SK-N-DZ (cell line): ENCODE data around the gene ETV3.
"Not testable (repeated sequence)": the region's sequence is repeated elsewhere in the genome, so short reads cannot be mapped to it uniquely, and the experiment has no call there.

Experiments
- DNase-seq: peaks from one replicate; pipeline ENCODE4 v3.0.0-alpha.2; 2015; ENCODE audit warnings: low spot score

The ETV3 gene

DNA sequence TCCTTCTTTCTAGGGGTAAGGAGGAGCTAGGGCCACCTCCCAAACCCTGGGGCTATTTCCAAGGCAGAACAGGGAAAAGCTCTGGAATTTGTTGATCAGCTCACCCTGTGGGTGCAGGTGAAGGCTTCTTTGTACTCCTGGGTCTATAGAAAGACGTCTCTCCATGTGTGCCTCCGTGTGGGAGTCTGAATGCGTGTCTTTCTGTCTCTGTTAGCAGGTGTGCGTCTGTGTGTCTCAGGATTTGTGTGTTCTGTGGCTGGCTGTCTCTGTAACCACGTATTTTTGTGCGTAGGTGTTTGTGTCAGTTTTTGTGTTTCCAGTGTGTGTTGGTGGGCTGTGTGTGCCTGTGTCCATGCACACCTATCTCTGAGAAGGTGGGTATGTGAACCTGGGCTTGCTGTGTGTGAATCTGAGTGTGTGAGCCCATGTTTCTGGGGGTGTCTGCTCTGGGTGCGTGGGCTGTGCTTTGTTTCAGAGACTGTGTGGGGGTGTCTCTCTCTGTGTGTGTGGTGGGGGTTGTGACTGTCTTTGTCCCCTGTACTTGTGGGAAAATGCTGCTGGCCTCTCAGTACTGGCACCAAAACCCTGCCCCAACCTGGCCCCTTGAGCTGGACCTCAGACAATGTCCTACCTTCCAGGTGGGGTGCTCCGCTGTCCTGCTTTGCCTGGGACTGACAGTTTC lies 25.9 kb downstream of the ETV3 start:
- DNase-seq, result no peak

DNA sequence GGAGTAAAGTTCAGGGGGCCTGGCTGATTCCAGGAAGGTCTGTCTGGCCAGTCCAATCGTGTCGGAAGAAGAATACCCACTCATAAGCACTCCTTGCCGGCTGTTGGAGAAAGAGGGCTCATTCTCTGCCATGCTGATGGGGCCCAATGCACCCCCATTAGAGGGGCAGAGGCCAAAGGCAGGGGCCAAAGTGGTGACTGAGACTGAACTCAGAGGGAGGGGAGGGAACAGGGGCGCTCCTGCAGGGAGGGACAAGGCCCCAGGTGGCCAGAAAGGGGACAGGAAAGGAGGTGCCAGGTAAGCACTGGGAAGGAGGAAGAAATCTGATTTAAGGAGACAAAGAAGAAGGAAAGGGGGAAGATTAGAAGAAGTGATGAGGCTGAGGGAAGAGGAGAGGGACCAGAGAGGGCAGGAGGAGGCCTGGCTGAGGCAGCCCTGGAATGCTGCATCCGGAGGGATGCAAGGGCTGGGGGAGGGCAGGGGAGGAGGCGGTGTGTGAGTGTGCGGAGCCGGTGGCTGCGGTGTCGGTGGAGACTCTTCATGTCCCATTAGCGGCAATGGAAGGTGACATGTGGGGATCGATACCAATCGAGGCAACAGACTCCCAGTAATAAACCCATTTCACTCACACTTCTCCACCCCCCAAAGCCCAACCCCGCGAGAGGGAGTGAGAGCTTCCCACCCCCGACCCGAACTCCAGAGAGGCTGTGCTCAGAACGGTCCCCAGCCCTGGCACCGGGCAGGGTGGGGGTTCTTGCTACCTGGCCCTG lies 26.6 kb downstream of the ETV3 start:
- peak; percentile 49 for DNase-seq

DNA sequence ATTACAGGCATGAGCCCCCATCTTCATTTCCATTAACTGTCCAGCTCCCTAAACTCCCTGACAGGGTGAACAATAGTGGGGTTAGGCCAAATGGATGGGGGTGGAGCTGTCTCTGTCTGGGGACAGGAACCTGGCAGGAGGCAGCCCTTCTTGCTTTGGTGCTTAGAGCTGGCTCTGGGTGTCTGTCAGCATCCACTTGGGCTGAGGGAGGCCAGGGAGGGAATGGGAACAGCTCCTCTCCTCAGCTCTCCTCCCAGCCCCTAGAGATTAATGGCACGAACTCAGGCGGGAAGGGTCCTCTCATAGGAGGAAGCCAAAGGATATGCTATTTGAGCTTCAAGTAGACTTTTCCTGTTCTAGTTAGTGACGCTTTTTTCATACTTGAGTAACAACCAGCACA lies 27.5 kb downstream of the ETV3 start:
- no peak for DNase-seq

DNA sequence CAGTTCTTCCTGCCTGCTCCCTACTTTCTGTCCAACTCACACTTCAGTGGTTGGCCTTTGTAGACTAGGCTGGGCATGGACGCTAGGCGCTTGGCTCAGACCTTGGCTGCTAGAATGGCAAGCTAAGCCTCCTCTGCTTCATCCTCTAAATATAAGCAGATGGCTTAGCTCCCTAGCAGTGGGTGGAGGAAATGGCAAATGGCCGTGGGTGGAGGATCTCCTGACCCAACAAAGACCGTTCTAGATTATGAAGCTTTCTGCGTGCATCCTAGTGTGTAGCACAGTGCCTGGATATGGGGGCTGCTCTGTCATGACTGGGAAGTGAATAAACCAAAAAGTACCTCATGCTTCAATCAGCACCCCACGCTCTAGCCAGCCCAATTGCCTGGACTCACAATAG lies 28.2 kb downstream of the ETV3 start:
- no peak for DNase-seq

DNA sequence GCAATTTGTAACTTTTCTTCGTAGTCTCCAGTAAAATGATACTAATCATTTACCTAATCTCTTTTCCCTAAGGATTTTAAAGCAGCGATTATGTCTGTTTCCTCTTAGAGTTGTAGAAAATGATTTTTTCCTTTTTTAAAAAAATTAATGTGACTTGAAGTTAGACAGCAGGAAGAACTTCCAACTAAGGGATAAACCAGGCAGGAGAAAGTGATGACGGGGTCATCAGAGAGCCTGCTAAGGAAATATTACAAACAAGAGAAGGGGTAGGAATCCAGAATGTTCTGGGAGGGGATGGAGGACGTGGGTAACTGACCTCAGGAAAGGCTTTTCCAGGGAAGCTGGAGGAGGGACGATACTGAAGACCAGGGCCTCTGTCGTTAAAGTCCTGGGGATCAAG lies 29.7 kb downstream of the ETV3 start:
- DNase-seq, result no peak

DNA sequence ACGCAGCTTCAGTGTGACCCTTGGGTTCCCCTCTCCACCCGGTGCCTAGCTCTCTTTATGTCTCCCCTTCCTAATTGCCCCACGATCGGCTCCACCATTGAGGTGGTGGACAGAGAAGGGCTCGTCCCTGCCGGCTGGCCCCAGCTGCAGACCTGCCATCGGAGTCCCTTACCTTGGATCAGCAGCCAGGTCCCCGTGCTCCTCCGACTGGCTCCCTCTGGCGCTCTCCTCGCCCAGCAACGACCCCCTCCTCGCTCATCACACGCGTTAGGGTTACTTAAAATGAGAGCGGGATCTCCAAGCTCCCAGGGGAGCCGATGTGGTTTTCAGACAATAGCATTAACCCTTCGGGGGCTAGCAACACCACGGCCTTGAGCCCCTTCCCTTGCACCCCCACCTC lies 30.5 kb downstream of the ETV3 start:
- no peak for DNase-seq

DNA sequence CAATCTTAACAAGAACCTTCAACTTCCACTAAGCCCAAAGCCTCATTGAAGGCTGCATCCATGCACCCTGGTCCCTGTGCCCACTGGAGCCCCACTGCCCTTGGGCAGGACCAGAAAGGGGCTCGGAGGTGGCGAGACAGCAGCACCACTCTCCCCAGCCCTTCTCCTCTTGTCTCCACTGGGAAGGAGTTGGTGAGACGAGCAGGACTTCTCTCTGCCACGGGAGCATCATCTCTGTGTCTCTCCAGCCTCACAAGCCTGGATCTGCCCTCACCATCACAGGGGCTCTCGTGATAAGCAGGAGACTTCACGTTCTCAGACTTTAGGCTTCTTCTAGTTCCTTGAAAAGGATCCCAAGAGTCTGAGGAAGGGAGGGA lies 31.4 kb downstream of the ETV3 start:
- no peak for DNase-seq

DNA sequence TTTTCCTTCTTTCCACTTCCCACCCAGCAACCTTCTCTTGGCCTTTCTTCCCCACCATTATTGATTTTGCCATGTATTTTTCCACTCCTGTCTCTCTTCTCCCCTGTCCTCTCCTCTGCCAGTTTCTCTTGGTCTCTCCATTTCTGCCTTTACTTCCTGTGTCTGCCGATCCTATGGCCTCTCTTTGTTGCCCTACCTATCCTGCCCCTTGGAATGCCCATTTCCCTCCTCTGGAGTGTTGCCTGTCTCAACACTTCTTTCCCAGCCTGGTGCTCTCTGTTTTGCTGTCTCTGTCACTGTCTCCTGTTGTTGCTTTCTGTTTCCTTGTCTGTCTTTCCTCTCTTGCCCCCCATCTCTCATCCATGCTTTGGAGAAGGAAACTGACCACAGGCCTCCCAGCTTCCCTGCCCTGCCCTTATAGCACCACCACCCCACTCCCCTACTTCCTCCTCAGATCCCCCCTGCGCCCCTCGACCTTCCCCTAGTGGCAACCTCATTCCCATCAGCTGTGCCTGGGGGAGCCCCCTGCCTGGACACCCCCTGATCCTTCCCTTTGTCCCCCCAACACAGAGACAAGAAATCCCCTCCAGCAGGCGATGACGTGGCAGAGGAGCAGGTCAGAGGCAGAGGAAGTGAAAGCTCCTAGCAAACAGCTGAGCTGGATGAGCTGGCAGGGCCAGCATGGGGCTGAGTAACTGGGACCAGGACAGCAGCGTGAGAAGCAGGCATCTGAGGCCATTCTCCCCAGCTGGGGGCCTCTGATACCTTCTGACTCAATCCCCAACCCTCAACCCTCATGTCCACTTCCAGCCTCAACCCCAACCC lies 32.0 kb downstream of the ETV3 start:
- no peak for DNase-seq

DNA sequence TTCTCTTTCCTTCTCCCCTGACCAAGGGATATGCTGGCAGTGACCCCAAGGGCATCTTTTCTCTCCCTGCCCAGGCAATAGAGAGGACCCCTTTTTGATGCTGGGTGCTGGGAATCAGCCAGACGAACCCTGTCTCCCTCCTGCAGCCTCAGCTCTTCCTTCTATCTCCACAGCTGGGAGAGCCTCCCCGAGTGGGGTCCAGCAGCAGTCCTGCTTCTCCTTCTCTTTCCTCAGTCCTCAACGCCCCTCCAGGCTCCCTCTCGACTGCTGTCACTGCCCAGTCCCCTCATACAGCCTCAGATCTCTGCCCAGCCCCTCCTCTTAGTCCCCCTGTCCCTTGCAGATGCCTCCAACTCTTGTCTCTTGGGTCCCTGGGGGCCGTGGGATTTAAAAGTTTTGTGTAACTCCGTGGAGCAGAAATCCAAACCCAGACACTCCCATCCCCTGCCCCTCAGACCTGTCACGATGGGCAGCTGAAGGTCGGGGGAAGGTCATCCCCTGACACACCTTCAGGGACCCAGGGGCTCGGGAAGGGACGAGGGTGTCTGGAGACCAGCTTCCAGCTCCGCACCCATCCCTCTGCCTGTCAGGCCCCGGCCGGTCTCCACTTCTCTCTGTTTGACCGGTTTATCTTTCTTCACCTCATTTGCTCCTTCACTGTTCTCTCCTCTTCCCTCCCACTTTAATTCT lies 32.8 kb downstream of the ETV3 start:
- DNase-seq, result no peak

DNA sequence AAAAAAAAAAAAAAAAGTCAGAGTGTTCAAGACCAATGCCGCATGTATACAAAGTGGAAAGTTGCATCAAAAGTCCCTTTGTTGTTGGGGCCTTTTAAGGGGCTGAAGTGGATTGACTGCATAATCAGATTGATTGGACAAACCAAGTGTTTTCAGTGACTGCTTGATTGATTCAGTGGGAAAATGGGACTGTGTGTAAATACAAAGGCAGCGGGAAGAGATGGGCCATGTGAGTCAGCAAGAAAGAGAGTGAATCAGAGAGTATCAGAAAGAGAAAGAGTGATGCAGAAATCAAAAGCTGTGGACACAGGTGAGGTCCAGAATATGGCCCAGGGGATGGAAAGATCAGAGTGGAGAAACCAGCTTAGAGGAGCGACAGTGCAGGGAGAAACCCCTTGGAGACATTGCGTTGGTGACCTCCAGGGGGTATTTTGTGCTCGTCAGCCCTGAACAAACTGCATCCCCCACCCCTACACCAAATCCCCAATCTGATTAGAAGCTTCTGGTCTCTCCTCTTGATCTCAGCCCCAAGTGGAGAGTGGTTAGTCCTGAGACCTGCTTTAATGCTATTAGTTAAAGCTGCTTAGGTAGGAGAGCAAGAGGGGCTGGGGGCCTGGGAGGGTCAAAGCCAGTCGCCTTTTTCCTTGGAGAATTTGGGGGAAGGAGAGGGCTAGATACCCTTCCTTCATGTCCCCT lies 33.4 kb downstream of the ETV3 start:
- peak; percentile 46 for DNase-seq

DNA sequence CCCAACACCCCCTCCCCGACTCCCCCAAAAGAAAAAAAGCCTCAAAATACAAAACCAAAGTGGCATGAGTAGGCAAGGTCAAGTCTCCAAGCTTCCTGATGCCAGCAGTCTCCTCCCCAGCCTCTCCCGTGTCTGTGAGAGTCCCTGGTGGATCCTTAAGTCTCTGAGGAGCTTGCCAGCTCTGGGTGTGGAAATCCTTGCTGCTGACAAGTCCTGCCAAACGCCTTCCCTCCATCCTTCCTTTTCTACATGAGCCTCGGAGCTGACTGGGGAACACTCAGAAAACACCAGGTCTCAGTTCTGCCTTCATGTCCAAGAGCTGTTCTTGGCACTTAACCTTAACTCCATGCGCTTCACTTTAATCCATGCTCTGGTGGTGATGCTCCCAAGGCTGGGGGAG lies 34.9 kb downstream of the ETV3 start:
- DNase-seq, result no peak

DNA sequence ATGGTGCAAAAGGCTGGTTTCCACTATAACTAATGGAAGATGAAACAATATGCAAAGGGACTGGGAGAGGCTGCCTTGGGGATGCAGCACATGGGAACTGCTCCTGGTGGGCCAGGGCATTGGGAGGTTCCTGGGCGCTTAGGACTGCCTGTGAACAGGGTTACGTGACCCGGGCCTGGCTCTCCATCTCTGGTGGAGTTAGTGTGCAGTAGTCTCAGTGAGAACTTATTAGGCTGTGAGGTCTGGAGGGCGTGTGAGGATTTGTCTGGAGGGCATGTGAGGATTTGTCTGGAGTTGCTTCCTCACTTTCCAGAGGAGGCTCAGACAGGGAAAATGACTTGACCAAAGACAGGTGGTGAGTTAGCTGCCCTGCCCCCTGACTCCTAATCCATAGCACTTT lies 37.0 kb downstream of the ETV3 start:
- no peak for DNase-seq

DNA sequence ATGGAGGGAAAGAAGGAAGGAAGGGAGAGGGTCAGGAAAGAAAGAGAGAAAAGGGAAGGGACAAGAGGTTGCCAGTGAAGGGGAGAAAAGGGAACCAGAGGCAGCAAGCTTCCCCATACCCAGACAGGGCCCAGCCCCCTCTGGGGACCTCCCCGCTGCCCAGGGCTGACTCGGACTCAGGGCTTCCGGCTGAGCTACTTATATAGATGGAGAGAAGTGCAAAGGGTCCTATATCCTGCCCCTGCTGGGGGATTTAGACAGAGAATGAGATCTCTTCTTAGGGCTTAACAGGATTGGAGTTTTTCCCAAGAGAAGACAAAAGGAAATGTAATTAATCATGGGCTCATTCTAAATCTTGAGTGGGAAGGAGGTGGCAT lies 38.6 kb downstream of the ETV3 start, which contains the start of gene ETV3L:
Gene ETV3L, minus strand, starts transcription at position 176 of the 377 bp plus-strand sequence. CDS start 285 bp downstream, outside the sequence.
- DNase-seq, result no peak

DNA sequence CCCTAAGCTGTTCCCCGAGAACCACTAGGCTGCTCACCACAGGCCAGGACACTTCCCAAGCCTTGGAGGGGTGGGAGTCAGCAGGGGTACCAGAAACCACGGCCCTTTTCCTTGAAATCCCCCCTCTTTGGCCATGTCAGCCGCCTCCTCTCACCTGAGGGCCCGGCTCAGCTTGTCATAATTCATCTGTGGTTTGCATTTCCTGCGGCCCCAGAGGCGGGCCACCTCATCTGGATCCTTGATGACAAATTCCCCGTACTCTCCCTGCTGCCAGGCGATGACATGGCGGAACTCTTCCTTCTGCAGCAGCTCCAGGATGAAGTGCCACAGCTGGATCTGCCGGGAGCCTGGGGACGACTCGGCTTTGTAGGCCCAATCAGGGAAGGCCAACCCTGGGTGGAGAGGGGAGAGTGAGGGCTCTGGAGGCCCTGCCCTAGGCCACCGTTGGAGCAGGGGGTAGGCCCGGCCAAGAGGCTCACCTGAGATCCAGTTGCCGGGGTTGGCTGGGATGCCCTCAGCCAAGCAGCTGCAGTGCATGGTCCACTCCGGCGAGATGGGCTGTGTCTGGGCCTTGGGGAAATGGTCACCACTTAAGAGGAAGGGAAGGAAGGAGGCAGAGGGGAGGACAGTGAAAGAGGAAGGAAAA lies 39.1 kb downstream of the ETV3 start:
- DNase-seq, result not testable (repeated sequence)

DNA sequence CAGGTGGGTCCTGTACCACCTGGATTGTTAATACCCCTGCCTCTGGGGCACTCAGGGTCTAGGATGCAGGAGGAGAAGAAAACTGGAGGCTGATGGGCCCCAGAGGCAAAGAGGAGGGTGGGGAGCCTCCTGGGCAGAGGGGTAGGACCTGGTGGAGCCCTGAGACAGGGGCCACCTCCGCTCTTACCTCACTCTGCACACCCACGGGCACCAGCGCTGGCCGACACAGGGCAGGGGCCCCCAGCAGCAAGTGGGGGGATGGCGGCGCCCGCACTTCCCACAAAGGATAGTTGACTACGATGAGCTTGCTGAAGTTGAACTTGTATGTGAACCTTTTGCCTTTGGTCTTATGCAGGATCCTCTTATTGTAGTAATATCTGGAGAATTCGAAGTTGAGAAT lies 39.7 kb downstream of the ETV3 start:
- DNase-seq, result no peak

DNA sequence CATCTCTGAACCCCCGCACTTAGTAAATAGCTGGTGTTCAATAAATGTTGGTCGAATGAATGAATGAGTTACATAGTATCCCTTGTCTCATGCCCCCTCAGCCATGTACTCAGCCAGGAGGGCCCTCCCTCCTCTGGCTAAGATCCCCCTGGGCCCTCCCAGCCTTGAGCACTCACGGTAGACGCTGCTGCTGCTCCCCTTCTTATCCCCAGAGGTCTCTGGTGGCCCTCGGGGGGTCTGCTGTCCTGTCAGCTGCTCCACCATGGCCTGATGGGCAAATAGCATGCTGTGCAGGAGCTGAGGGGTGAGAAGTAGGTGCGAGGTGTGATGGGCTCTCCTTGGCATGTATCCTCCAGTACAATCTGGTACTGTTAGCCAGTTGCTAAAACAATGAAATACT lies 40.5 kb downstream of the ETV3 start:
- no peak for DNase-seq

DNA sequence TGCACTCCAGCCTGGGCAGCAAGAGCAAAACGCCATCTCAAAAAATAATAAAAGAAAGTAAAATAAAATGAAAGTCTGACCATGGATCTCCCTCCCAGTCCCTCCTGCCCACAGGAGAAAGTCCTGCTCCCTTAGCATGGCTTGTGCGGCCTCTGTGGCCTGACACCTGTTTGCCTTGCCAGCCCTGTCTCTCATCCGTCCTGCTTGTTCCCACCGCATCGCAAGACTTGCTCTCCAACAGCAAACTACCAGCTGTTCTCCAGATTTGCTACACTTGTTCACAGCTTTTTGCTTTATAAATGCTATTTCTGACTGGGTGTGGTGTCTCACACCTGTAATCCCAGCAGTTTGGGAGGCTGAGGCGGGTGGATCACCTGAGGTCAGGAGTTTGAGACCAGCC lies 41.3 kb downstream of the ETV3 start:
- no peak for DNase-seq

DNA sequence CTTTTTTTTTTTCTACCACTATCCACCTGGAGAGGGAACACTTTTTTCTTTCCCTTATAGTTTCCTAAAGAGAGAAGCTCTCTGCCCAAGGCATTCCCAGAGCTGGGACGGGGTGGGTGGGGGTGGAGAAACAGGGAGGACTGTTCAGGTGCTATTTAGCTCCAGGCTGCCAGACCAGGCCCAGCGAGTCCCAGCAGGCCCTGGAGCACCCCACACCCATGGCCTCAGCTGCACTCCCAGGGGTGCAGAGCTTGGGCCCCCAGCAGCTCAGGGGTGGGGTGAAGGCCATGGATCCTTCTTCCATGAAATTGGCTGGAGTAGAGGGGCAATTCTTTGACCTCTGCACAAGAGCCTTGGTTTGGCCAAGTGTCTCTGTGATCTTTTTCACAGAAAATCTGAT lies 42.6 kb downstream of the ETV3 start:
- DNase-seq, result no peak

DNA sequence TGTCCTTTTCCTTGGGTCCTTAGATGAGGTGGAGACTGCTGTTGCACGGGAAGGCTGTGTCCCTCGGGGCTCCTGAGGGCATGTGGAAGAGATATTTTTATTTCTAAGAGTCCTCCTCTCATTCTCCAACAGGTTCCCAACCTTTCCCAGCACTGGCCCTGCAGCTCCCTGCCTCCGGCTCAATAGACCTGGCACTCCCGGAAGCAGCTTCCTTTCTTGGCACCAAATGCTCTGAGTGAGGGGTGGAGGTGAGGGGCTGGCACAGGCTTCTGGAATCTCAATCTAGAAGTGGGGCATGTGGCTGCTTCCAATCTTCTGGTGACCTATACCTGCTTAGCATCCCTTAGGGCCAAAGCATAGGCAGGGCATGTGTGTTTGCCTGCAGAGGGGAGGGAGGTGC lies 43.1 kb downstream of the ETV3 start:
- DNase-seq, result no peak

DNA sequence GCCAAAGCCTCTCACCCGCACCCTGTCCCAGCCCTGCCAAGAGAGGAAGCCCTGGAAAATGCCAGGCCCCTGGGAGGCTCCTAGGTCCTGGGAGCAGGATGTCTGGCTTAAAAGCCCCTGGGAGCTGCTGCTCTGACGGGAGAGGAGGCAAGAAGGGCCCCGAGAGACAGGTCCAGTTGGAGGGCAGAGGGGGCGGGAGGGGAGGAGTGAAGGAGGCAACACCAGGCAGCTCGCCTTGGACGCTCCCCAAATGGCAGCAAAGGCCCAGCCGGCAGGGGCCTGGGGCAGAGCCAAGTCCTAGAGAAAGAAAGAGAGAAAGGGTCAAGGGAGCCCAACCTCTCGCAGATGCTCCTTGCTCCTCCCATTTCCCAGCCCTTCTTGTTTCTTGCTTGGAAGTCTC lies 45.4 kb downstream of the ETV3 start:
- DNase-seq, result no peak
